SK-N-SH treated with all-trans-retinoic acid at 6 μM for 48 hours (cell line): ENCODE results near the gene COL19A1.

Experiments used
- ATAC-seq: fragments of 200-7000 bp; cut with Tn5 transposase; 3 replicates; pipeline ENCODE4 v1.9.1; 2020; ENCODE audit warnings: mild to moderate bottlenecking, moderate library complexity
- ARNTL ChIP-seq: fragments of 450-650 bp; formaldehyde crosslinking; IDR thresholded peaks from 2 replicates; pipeline ENCODE4 v1.5.0; 2020; ENCODE audit warnings: low read depth, mild to moderate bottlenecking, moderate library complexity, borderline replicate concordance
- CREB5 ChIP-seq: fragments of 250-450 bp; sonication (Bioruptor Pico); IDR thresholded peaks from 2 replicates; pipeline ENCODE4 v1.5.1; 2020; ENCODE audit warnings: low read depth, mild to moderate bottlenecking, moderate library complexity
- CSRNP3 ChIP-seq: fragments of 250-450 bp; sonication (Bioruptor Pico); IDR thresholded peaks from 2 replicates; pipeline ENCODE4 v1.5.1; 2021; ENCODE audit warnings: mild to moderate bottlenecking, moderate library complexity
- ESRRG ChIP-seq: fragments of 250-450 bp; sonication (Bioruptor Pico); IDR thresholded peaks from 2 replicates; pipeline ENCODE4 v1.6.1; 2021; ENCODE audit warnings: mild to moderate bottlenecking
- GLIS3 ChIP-seq: fragments of 250-450 bp; sonication (Bioruptor Pico); IDR thresholded peaks from 2 replicates; pipeline ENCODE4 v1.5.0; 2020; ENCODE audit warnings: mild to moderate bottlenecking, moderate library complexity
- ISL1 ChIP-seq: fragments of 250-450 bp; sonication (Bioruptor Pico); IDR thresholded peaks from 2 replicates; pipeline ENCODE4 v2.1.2; 2022; ENCODE audit warnings: mild to moderate bottlenecking, moderate library complexity
- OSR1 ChIP-seq: fragments of 250-450 bp; sonication (Bioruptor Pico); IDR thresholded peaks from 2 replicates; pipeline ENCODE4 v1.8.0; 2022; ENCODE audit warnings: moderate library complexity, mild to moderate bottlenecking, inconsistent platforms
- PATZ1 ChIP-seq: fragments of 250-450 bp; sonication (Bioruptor Pico); IDR thresholded peaks from 2 replicates; pipeline ENCODE4 v1.8.0; 2020; ENCODE audit warnings: mild to moderate bottlenecking, moderate library complexity, borderline replicate concordance
- POU6F1 ChIP-seq: fragments of 250-450 bp; sonication (Bioruptor Pico); IDR thresholded peaks from 2 replicates; pipeline ENCODE4 v1.8.0; 2021; ENCODE audit warnings: low read depth, mild to moderate bottlenecking, moderate library complexity, borderline replicate concordance
- PPARA ChIP-seq: fragments of 250-450 bp; sonication (Bioruptor Pico); IDR thresholded peaks from 2 replicates; pipeline ENCODE4 v1.5.0; 2020; ENCODE audit warnings: mild to moderate bottlenecking, borderline replicate concordance
- RARB ChIP-seq: fragments of 250-450 bp; sonication (Bioruptor Pico); IDR thresholded peaks from 2 replicates; pipeline ENCODE4 v1.8.0; 2021; ENCODE audit warnings: mild to moderate bottlenecking, moderate library complexity
- SNAI2 ChIP-seq: fragments of 250-450 bp; sonication (Bioruptor Pico); IDR thresholded peaks from 2 replicates; pipeline ENCODE4 v1.5.0; 2020; ENCODE audit warnings: mild to moderate bottlenecking, moderate library complexity
- TCF4 ChIP-seq: fragments of 250-450 bp; sonication (Bioruptor Pico); IDR thresholded peaks from 2 replicates; pipeline ENCODE4 v1.8.0; 2021; ENCODE audit warnings: mild to moderate bottlenecking, moderate library complexity, borderline replicate concordance
- TOX ChIP-seq: fragments of 250-450 bp; sonication (Bioruptor Pico); IDR thresholded peaks from 2 replicates; pipeline ENCODE4 v1.8.0; 2021; ENCODE audit warnings: mild to moderate bottlenecking, moderate library complexity, borderline replicate concordance
- TSHZ2 ChIP-seq: fragments of 250-450 bp; sonication (Bioruptor Pico); IDR thresholded peaks from 2 replicates; pipeline ENCODE4 v1.5.0; 2020; ENCODE audit warnings: mild to moderate bottlenecking, moderate library complexity
- ZC3H10 ChIP-seq: fragments of 250-450 bp; sonication (Bioruptor Pico); IDR thresholded peaks from 2 replicates; pipeline ENCODE4 v1.5.1; 2021; ENCODE audit warnings: mild to moderate bottlenecking, moderate library complexity
- ZFP3 ChIP-seq: fragments of 250-450 bp; sonication (Bioruptor Pico); IDR thresholded peaks from 2 replicates; pipeline ENCODE4 v1.5.0; 2020; ENCODE audit warnings: mild to moderate bottlenecking, moderate library complexity
- ZFP30 ChIP-seq: fragments of 450-650 bp; formaldehyde crosslinking; IDR thresholded peaks from 2 replicates; pipeline ENCODE4 v1.5.0; 2022; ENCODE audit warnings: mild to moderate bottlenecking, moderate library complexity
- ZNF565 ChIP-seq: fragments of 450-650 bp; formaldehyde crosslinking; conservative IDR thresholded peaks from 2 replicates; pipeline ENCODE4 v1.5.0; 2020; ENCODE audit warnings: low read depth, mild to moderate bottlenecking, moderate library complexity
- ZNF70 ChIP-seq: fragments of 450-650 bp; formaldehyde crosslinking; IDR thresholded peaks from 2 replicates; pipeline ENCODE4 v1.5.0; 2020; ENCODE audit warnings: mild to moderate bottlenecking, moderate library complexity
- ZNF8 ChIP-seq: fragments of 450-650 bp; formaldehyde crosslinking; IDR thresholded peaks from 2 replicates; pipeline ENCODE4 v1.5.0; 2020; ENCODE audit warnings: mild to moderate bottlenecking, moderate library complexity

The COL19A1 gene

GRCh38 chr6:70196531-70196930 lies 330.2 kb downstream of the COL19A1 start:
- ATAC-seq, result no peak
- TF ChIP-seq ISL1 (CRISPR knock-in tag), result no peak
- TF ChIP-seq OSR1 (CRISPR knock-in tag), result no peak
- TF ChIP-seq TSHZ2 (CRISPR knock-in tag), result no peak
- TF ChIP-seq TOX (CRISPR knock-in tag), result no peak
- TF ChIP-seq RARB (CRISPR knock-in tag), result no peak
- no peak for TF ChIP-seq ARNTL
- no peak for TF ChIP-seq PPARA (CRISPR knock-in tag)
- TF ChIP-seq SNAI2 (CRISPR knock-in tag), result no peak
- TF ChIP-seq TCF4, result no peak
- no peak for TF ChIP-seq ZC3H10 (CRISPR knock-in tag)
- no peak for TF ChIP-seq CSRNP3 (CRISPR knock-in tag)
- TF ChIP-seq ZNF70, result no peak
- no peak for TF ChIP-seq GLIS3 (CRISPR knock-in tag)
- no peak for TF ChIP-seq ZNF565 (CRISPR knock-in tag)
- no peak for TF ChIP-seq ESRRG (CRISPR knock-in tag)
- TF ChIP-seq PATZ1 (CRISPR knock-in tag), result no peak
- no peak for TF ChIP-seq POU6F1
- TF ChIP-seq ZFP3, result no peak
- TF ChIP-seq CREB5 (CRISPR knock-in tag), result no peak
- TF ChIP-seq ZNF8 (CRISPR knock-in tag), result no peak

GRCh38 chr6:70198785-70199184 lies 332.4 kb downstream of the COL19A1 start:
- no peak for ATAC-seq
- TF ChIP-seq TCF4, result no peak
- no peak for TF ChIP-seq ISL1 (CRISPR knock-in tag)
- no peak for TF ChIP-seq RARB (CRISPR knock-in tag)
- TF ChIP-seq ZNF565 (CRISPR knock-in tag), result no peak
- no peak for TF ChIP-seq ZFP3
- no peak for TF ChIP-seq PATZ1 (CRISPR knock-in tag)
- TF ChIP-seq ESRRG (CRISPR knock-in tag), result no peak
- no peak for TF ChIP-seq TSHZ2 (CRISPR knock-in tag)
- no peak for TF ChIP-seq ZC3H10 (CRISPR knock-in tag)
- no peak for TF ChIP-seq GLIS3 (CRISPR knock-in tag)
- no peak for TF ChIP-seq SNAI2 (CRISPR knock-in tag)
- TF ChIP-seq TOX (CRISPR knock-in tag), result no peak
- no peak for TF ChIP-seq ZFP30 (CRISPR knock-in tag)
- no peak for TF ChIP-seq CSRNP3 (CRISPR knock-in tag)
